IMR-90 (cell line): Measurements from ENCODE around the gene THRAP3. TPM values are rescaled to one million over a fixed set of nuclear protein-coding genes. Genes with fewer than 3 reads are reported as not detected.
"Not testable (repeated sequence)": the region's sequence is repeated elsewhere in the genome, so short reads cannot be mapped to it uniquely, and the experiment has no call there.

Source experiments
- ATAC-seq: fragments of 200-7000 bp; cut with Tn5 transposase; 2 replicates; pipeline ENCODE4 v1.9.1; 2020; ENCODE audit warnings: low read depth, mild to moderate bottlenecking, moderate library complexity
- BruUV-seq: library from RNA; stranded (reverse); fragments of 400-500 nt; replicated peaks from 2 replicates; lab custom pipeline; 2021; lab: Mats Ljungman, UMichigan
- CTCF ChIA-PET: fragments of 300-600 bp; formaldehyde crosslinking; extraction: SDS; loops from one replicate; lab custom pipeline; 2021; ENCODE audit warnings: antibody characterized with exemption; lab: Yijun Ruan, JAX
- POLR2A ChIA-PET: fragments of 300-600 bp; sonication (Branson Sonifier 250); formaldehyde crosslinking; loops from one replicate; lab custom pipeline; 2022; ENCODE audit warnings: antibody characterized with exemption; ENCODE audit not compliant: unreplicated experiment; lab: Charles Lee
- DNase-seq: peaks from one replicate; pipeline ENCODE4 v3.0.0; 2013
- H2AFZ ChIP-seq: replicated peaks from 2 replicates; pipeline ENCODE3; 2013; ENCODE audit warnings: low read length, mild to moderate bottlenecking; ENCODE audit not compliant: poor library complexity
- H2AK5ac ChIP-seq: 2 replicates; pipeline ENCODE4 v1.6.1; 2013; ENCODE audit warnings: low read depth, low read length, inconsistent platforms
- H2AK9ac ChIP-seq: replicated peaks from 2 replicates; pipeline ENCODE3; 2013; ENCODE audit warnings: mild to moderate bottlenecking, low read depth, low read length, moderate library complexity; ENCODE audit not compliant: poor library complexity
- H2BK120ac ChIP-seq: 2 replicates; pipeline ENCODE4 v1.6.1; 2013; ENCODE audit warnings: low read depth, low read length, inconsistent platforms
- H2BK15ac ChIP-seq: 3 replicates; pipeline ENCODE4 v1.6.1; 2013; ENCODE audit warnings: low read depth, low read length, inconsistent platforms
- H2BK20ac ChIP-seq: 2 replicates; pipeline ENCODE4 v1.6.1; 2013; ENCODE audit warnings: low read depth, mild to moderate bottlenecking, inconsistent platforms, low read length, moderate library complexity
- H2BK5ac ChIP-seq: 2 replicates; pipeline ENCODE4 v1.6.1; 2013; ENCODE audit warnings: mild to moderate bottlenecking, low read depth, low read length, inconsistent platforms; ENCODE audit not compliant: poor library complexity, severe bottlenecking
- H3K14ac ChIP-seq: replicated peaks from 2 replicates; pipeline ENCODE4 v1.6.1; 2013; ENCODE audit warnings: low read depth, low read length, inconsistent platforms
- H3K18ac ChIP-seq: 2 replicates; pipeline ENCODE4 v1.6.1; 2013; ENCODE audit warnings: low read depth, low read length, control low read depth
- H3K23ac ChIP-seq: 2 replicates; pipeline ENCODE4 v1.6.1; 2013; ENCODE audit warnings: low read depth, low read length, inconsistent platforms
- H3K27ac ChIP-seq: 2 replicates; pipeline ENCODE4 v1.5.1; 2013; ENCODE audit warnings: mild to moderate bottlenecking, control low read depth, low read length; ENCODE audit not compliant: insufficient read depth
- H3K27me3 ChIP-seq: 2 replicates; pipeline ENCODE4 v1.6.1; 2013; ENCODE audit warnings: low read length; ENCODE audit not compliant: control insufficient read depth, insufficient read depth
- H3K36me3 ChIP-seq: 2 replicates; pipeline ENCODE4 v1.6.1; 2013; ENCODE audit warnings: low read length, mixed read lengths; ENCODE audit not compliant: control insufficient read depth, insufficient read depth
- H3K4ac ChIP-seq: 2 replicates; pipeline ENCODE4 v1.6.1; 2013; ENCODE audit warnings: low read depth, low read length, inconsistent platforms
- H3K4me1 ChIP-seq: 2 replicates; pipeline ENCODE4 v1.6.1; 2013; ENCODE audit warnings: low read length, mixed read lengths; ENCODE audit not compliant: control insufficient read depth, insufficient read depth
- H3K4me2 ChIP-seq: 2 replicates; pipeline ENCODE4 v1.6.1; 2013; ENCODE audit warnings: low read depth, mild to moderate bottlenecking, control low read depth, low read length, moderate library complexity
- H3K4me3 ChIP-seq: 2 replicates; pipeline ENCODE4 v1.5.1; 2013; ENCODE audit warnings: low read depth, mild to moderate bottlenecking, control low read depth, low read length, moderate library complexity; ENCODE audit not compliant: insufficient read depth
- H3K56ac ChIP-seq: 2 replicates; pipeline ENCODE4 v1.6.1; 2013; ENCODE audit warnings: low read length, inconsistent platforms; ENCODE audit not compliant: insufficient read depth; ENCODE audit errors: extremely low read depth
- H3K79me1 ChIP-seq, 2 experiments: 2 replicates each; pipeline ENCODE4 v1.6.1; 2013; ENCODE audit warnings: low read length in 2 of 2, inconsistent platforms in 1 of 2, low read depth in 1 of 2
- H3K9ac ChIP-seq: 2 replicates; pipeline ENCODE4 v1.6.1; 2013; ENCODE audit warnings: low read depth, low read length, control low read depth
- H3K9me1 ChIP-seq: 2 replicates; pipeline ENCODE4 v1.6.1; 2013; ENCODE audit warnings: low read length, inconsistent platforms; ENCODE audit not compliant: insufficient read depth
- H3K9me3 ChIP-seq: 2 replicates; pipeline ENCODE4 v1.6.1; 2013; ENCODE audit warnings: low read length; ENCODE audit not compliant: control insufficient read depth, insufficient read depth
- H4K20me1 ChIP-seq: 2 replicates; pipeline ENCODE4 v1.6.1; 2013; ENCODE audit warnings: low read length, inconsistent platforms; ENCODE audit not compliant: insufficient read depth
- H4K5ac ChIP-seq: 2 replicates; pipeline ENCODE4 v1.6.1; 2013; ENCODE audit warnings: mild to moderate bottlenecking, low read depth, low read length, control low read depth
- H4K8ac ChIP-seq, 2 experiments: 2 replicates each; pipeline ENCODE4 v1.6.1; 2013; ENCODE audit warnings: low read depth in 2 of 2, low read length in 2 of 2, control low read depth in 1 of 2, inconsistent platforms in 1 of 2
- H4K91ac ChIP-seq: 2 replicates; pipeline ENCODE4 v1.6.1; 2013; ENCODE audit warnings: low read depth, low read length, inconsistent platforms; ENCODE audit not compliant: insufficient read depth
- WGBS, 2 experiments: methylation state at CpG; one replicate each; pipeline versions ENCODE4 v1.1.5 to v1.1.7; 2013; ENCODE audit warnings: missing lambda C conversion rate in 2 of 2; ENCODE audit not compliant: insufficient read length in 1 of 2; ENCODE audit errors: extremely low coverage in 2 of 2; 5-methylcytosine and 5-hydroxymethylcytosine counted together
- dilution Hi-C: fragments of 300-500 bp; cut with HindIII; formaldehyde crosslinking; loops from one replicate; pipeline ENCODE4 v1.14.3; 2018; ENCODE audit warnings: low sequenced_read_pairs; ENCODE audit not compliant: unreplicated experiment
- in situ Hi-C: fragments of 300-500 bp; cut with MboI; formaldehyde crosslinking; loops from 3 replicates; pipeline ENCODE4 v1.14.3; 2019; ENCODE audit warnings: low sequenced_read_pairs, inconsistent platforms, mixed read lengths
- intact Hi-C: fragments of 100-400 bp; cut with micrococcal nuclease; formaldehyde crosslinking; loops from 2 replicates; pipeline ENCODE4 v1.10.0; 2022
- polyA plus RNA-seq, 3 experiments: library from polyadenylated mRNA; depleted of rRNA; stranded (reverse); fragments of >200 nt; gene quantifications; 2 replicates each; pipeline ENCODE4 v1.2.3, GENCODE V29; 2012; ENCODE audit warnings: low replicate concordance in 1 of 3
- total RNA-seq: library from RNA; depleted of rRNA; stranded (reverse); fragments of >200 nt; gene quantifications from 2 replicates; pipeline ENCODE4 v1.2.3, GENCODE V29; 2012

THRAP3 gene
- total and polyA plus RNA-seq, 2 of the 4 experiments (the other 2 are of a cell fraction): 60.6 to 66.5 TPM

DNA sequence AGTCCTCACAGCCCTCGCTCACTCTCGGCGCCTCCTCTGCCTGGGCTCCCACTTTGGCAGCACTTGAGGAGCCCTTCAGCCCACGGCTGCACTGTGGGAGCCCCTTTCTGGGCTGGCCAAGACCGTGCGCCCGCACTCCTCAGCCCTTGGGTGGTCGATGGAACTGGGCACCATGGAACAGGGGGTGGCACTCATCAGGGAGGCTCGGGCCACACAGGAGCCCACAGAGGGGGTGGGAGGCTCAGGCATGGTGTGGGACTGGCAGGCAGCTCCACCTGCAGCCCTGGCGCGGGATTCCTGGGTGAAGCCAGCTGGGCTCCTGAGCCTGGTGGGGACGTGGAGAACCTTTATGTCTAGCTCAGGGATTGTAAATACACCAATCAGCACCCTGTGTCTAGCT lies 27.4 kb upstream of the THRAP3 start:
- WGBS, 2 experiments: 100% methylated on average over 1 of the region's 12 CpGs; no CpG with 5 or more reads in 1 of the 2 experiments
- ATAC-seq, H3K4me3 ChIP-seq, H3K27ac ChIP-seq, H3K56ac ChIP-seq, H3K9ac ChIP-seq, intact Hi-C loops, H3K36me3 ChIP-seq, H4K5ac ChIP-seq, in situ Hi-C loops, H3K4ac ChIP-seq, H3K4me2 ChIP-seq, dilution Hi-C loops, H3K14ac ChIP-seq, H2BK20ac ChIP-seq, BruUV-seq, H3K79me1 ChIP-seq, H2BK120ac ChIP-seq, H2AFZ ChIP-seq, H3K9me3 ChIP-seq, H2AK5ac ChIP-seq, H4K8ac ChIP-seq, DNase-seq, H2BK5ac ChIP-seq, H3K27me3 ChIP-seq, H3K23ac ChIP-seq, H2AK9ac ChIP-seq, H3K4me1 ChIP-seq, H3K9me1 ChIP-seq, H4K20me1 ChIP-seq, POLR2A ChIA-PET, H3K18ac ChIP-seq, H4K91ac ChIP-seq, H2BK15ac ChIP-seq: not testable (repeated sequence)
- CTCF ChIA-PET: interaction anchor here (1.2 kb wide), 1 partner anchor 9 kb away, joined by 7 read pairs; no protein-coding TSS in a partner anchor
